CD4-positive, alpha-beta T cell treated with Interferon alpha-2 for 1 hour (primary cell): ENCODE data around the gene PER2.
A peak's percentile ranks its signal among the peaks of the same experiment; 100 is the strongest.
"Not testable (repeated sequence)": the region's sequence is repeated elsewhere in the genome, so short reads cannot be mapped to it uniquely, and the experiment has no call there.

Source experiments
- DNase-seq, 2 donors: peaks; one replicate each; pipeline ENCODE4 v3.0.0-alpha.2; 2020 to 2022

The PER2 gene

DNA sequence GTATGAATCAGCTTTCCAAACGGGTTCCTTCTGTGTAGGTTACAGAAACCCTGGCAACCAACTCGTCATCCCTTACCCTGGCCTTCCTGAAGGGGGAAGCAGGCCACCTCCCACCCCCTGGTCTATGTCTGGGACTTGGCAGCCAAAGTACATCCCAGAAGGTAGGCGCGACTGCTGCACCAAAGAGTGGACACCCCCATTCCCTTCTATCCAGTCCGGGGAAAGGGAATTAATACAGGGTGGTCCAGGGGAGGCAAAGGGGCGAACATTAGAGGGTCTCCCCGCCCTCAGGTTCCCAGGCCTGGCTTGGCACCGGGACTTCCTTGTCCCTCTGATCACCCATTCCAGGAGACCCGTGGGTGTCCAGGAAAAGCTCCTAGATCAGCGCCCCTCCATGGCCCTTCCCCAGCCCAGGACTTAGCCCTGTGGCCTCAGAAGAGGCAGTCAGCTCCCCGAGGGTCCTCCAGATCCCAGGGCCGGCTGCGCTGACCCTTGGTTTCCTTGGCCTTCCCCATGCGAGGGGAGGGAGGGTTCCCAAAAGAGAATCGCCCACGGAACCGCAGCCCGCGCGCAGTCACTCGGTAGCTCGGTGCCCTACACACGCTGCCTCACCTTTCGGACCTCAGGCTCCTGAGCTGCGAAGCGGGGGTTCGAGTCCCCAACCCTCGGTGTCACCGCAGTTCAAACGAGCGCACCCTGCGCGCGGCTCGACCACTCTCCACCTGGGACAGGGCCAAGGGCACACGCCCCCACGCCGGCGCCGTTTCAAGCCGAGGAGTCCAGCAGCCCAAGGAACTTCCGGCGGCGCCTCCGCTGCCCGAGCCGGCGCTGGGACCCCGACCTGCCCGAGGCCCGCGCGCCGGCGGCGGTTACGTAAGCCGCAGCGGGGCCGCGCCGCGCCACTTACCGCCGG, at the start of gene PER2:
Gene PER2 (minus strand): TSS at position 874 of the 913 bp plus-strand sequence. CDS start 10,674 bp downstream, outside the sequence.
- DNase-seq = peak; percentile 42 to 56

DNA sequence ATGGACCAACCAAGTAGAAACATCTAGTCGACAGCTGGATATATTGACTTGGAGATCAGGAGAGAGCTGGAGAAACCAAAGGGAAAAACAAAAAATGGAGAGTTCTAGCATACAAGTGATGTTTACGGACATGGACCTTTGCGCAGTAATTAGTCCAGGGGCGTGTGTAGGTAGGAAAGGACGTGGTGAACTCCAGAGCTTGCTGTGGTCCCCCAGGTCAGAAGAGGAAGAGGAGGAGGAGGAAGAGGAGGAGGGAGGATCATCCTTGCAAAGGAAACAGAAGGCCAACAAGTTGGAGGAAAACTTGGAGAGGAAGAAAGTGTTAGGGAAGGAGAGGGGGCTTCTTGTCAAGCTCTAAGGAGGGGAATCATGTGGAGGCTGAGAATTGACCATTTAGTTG, 49.4 kb upstream of the PER2 start:
- DNase-seq = no peak

GRCh38 chr2:238336793-238337444, 48.5 kb upstream of the PER2 start:
- DNase-seq = no peak

DNA sequence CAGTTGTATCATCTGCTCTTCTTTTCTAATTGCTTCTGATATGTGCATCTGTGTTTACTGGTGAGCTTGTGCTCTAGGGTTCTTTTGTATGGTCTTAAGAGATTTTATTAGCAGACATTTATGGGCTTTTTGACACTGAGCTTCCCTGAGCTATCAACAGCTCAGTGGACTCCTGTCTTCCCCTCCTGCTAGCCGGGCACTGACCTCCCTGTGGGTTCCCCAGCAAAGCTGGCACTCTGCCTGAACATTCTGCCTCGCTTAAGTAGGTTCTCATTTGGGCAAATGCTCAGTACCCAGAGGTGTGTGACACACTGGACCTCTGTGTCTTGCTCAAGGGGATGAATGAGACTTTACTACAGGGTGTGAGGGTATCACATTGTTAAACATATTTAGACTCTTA, 47.7 kb upstream of the PER2 start:
- no peak for DNase-seq

DNA sequence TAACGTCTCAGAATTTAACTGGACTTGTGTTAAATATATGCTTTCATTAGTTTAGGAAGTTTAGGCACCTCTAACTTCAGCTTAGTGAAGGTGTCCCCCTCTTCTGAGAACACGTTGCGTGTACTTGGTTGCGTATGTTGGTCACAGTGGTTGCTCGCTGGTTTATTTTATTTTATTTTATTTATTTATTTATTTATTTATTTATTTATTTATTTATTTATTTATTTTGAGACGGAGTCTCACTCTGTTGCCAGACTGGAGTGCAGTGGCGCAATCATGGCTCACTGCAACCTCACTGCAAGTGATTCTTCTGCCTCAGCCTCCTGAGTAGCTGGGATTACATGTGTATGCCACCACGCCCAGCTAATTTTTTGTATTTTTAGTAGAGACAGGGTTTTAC, 47.2 kb upstream of the PER2 start:
- not testable (repeated sequence) for DNase-seq

- no peak for DNase-seq
Measured at GRCh38 chr2:238334885-238335284, 46.5 kb upstream of the PER2 start.

- no peak for DNase-seq
Measured at GRCh38 chr2:238331916-238332315, 43.5 kb upstream of the PER2 start.

- no peak for DNase-seq
Measured at GRCh38 chr2:238330391-238330790, 42.0 kb upstream of the PER2 start.

GRCh38 chr2:238327751-238328150, 39.3 kb upstream of the PER2 start:
- no peak for DNase-seq

- no peak for DNase-seq
Measured at GRCh38 chr2:238326801-238327365, 38.5 kb upstream of the PER2 start.

DNA sequence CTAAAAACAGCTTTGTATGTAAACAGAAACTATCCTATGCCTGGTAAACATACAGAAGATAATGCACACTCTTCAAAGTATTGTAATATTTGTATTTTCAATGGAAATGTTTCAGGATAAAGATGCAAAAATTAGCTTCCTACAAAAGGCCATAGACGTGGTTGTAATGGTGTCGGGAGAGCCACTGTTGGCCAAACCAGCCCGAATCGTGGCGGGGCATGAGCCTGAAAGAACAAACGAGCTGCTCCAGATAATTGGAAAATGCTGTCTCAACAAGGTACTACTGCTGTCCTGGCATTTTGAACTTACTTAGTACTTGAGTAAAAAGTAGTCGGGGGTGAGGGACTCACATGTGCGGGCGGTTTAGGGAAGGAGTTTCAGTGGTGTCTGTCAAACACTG, 37.3 kb upstream of the PER2 start:
- no peak for DNase-seq

DNA sequence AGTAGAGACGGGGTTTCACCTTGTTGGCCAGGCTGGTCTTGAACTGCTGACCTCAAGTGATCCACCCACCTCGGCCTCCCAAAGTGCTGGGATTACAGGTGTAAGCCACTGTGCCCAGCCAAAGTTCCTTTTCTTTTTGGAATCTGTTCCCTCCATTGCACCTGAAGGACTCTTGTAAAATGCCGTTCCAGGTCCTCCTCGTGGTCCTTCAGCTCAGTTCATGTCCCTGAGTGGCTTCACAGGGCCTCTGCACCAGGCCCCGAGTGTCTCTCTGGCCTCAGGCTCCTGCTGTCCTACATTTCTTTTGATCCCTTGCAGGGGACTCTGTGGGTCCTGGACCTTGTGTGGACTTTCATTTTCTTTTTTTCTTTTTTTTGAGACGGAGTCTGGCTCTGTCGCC, 35.8 kb upstream of the PER2 start:
- DNase-seq = not testable (repeated sequence)

GRCh38 chr2:238322001-238322411, 33.6 kb upstream of the PER2 start:
- DNase-seq = no peak

- DNase-seq = no peak
Measured at GRCh38 chr2:238321467-238321866, 33.1 kb upstream of the PER2 start.

- DNase-seq = no peak
Measured at GRCh38 chr2:238320648-238321281, 32.4 kb upstream of the PER2 start.

GRCh38 chr2:238320246-238320647, 31.8 kb upstream of the PER2 start, which contains the start of gene TRAF3IP1:
TRAF3IP1 (plus strand) TSS chr2:238320518; CDS start chr2:238320663, 145 bp downstream.
- DNase-seq = peak; percentile 84 to 89

DNA sequence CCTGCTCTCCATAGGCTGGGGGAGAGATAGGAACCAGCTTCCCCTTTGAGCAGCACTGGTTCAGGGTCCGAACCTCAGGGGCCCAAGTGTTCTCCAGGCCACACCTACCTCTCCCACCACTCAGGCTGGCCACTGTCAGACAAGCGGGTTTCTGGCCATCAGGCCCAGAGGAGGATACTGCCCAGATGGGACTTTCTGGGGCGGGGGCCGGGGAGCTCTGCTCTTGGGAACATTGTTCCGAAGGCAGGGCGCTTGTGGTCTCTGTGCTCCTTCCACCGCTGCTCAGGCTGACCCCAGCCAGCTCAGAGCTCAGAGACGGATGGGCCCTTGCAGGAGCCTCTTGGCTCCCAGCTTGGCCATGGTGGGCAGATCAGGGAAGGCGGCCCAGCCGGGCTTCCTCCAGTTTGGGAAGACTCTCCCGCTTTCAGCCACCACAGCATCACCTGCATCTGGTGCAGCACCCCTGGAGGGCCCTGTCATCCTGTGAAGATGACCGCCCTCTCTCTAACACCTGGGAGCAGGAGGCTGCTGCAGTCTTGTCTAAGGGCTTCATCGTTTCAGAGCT, 26.7 kb upstream of the PER2 start:
- no peak for DNase-seq

DNA sequence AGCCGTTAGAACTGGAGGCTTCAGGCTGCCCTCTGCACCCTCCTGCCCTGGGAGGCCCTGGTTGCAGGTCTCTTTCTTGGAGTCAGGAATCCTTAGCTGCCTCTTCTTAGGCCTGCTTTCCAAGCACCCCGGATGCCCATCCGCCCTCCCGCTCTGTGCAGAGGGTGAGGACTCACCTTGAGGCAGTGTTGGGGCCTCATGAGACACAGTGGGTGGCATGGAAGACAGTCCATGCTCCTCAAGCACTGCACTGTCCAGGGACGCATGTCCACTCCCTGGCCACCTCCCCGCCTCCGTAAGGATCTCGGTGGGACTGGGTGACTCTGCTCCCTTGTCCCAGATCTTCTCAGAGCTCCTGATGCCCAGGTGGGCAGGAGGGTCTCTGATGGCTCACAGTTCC, 26.2 kb upstream of the PER2 start:
- DNase-seq = no peak

DNA sequence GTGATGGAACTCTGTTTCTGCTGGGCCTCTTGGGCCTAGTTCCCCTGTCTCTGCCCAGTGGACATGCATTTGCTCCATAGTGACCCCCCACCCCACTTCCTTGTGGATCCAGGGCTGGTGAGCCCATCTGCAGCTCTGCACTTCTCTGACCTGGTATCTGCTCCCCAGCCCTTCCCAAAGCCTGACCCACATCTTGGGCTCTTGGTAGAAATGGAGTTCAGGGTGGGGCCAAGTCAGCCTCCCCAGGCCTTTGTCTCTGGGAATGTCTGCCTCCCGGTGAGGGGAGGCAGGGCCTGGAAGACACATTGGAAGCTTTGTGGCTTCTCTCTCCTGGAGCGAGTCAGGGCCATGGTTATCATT, 25.6 kb upstream of the PER2 start:
- DNase-seq = no peak

DNA sequence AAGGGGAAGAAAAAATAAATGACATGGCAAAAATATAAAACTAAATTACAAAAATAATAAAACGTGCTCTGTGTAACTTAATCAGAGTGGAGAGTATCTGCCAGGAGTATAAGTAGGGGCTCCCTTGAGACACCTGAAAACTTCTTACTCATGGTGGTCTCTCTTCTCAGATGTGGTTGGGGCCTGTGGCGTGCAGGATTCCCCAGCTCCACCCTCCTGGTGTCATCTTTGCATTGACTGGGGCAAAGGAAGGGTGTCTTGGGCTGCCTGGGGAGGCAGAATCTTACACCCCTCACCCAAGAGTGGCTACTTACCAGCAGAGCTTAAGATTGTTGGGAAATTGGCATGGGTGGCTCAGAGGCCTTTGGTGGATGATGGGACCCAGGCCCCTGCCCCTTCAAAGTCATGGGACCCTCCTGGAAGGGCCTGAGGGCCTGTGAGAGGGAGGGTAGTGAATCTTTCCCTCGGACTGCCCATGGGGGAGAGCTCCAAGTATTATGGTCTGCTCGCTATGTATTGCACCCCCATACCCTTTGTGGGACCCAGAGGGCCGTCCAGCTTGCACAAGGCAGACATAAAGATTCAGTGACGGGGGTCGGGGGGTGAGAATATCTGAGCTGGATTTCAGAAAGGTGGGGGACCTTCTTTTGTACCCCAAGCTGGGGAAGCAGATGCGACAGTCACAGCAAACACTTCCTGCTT, 25.0 kb upstream of the PER2 start:
- DNase-seq = no peak

DNA sequence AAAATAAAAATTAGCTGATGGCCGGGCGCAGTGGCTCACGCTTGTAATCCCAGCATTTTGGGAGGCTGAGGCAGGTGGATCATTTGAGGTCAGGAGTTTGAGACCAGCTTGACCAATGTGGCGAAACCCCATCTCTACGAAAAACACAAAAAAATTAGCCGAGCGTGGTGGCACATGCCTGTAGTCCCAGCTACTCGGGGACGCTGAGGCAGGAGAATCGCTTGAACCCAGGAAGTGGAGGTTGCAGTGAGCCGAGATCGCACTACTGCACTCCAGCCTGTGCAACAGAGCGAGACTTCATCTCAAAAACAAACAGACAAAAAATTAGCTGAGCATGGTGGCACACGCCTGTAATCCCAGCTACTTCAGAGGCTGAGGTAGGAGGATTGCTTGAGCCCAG, 22.3 kb upstream of the PER2 start:
- DNase-seq = not testable (repeated sequence)

GRCh38 chr2:238308177-238308576, 19.8 kb upstream of the PER2 start:
- no peak for DNase-seq

DNA sequence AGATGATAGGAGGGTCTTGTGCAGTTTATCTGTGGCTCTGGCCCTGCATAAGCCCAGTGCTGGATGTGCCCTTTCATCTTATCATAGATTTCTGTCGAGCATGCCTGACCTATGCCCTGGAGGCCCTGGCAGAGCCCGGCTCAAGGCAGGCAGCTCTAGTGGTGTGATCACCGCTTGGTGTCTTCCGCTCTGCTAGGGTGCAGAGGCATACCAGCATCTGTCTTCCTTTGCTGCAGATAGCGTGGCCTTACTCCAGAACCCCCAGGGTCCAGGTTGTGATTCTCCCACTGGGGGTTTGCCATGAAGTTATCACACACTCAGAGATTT, 18.2 kb upstream of the PER2 start:
- DNase-seq = no peak
